Measurements from ENCODE around the gene GOLGA6D. TPM values are rescaled to one million over a fixed set of nuclear protein-coding genes. Genes with fewer than 3 reads are reported as not detected.
A peak's percentile ranks its signal among the peaks of the same experiment; 100 is the strongest.

Gene GOLGA6D
- polyA plus RNA-seq, 3 donors = not detected

GRCh38 chr15:75306188-75306587 lies 23.6 kb downstream of the GOLGA6D start:
- no peaks in the 10 kb centered on the region for H3K4me1 ChIP-seq (ENCODE audit: control insufficient read depth in 1 of 2, insufficient read depth in 2 of 2, low read length in 2 of 2)
- H4K20me1 ChIP-seq (ENCODE audit: insufficient read depth, low read length) = no peaks in the 10 kb centered on the region
- intact Hi-C loops (cut with micrococcal nuclease) = loop anchor here (5.0 to 10.0 kb wide), 2 partner anchors 71 to 339 kb away; no protein-coding TSS in a partner anchor
- no peak overlapping the region for H3K27ac ChIP-seq (ENCODE audit: low read depth in 1 of 2, low read length in 2 of 2)
- H3K9ac ChIP-seq (ENCODE audit: insufficient read depth, low read length, poor library complexity, severe bottlenecking) = no peak overlapping the region
- H3K79me2 ChIP-seq (ENCODE audit: insufficient read depth, low read length) = no peaks in the 10 kb centered on the region
- Mint-ChIP-seq H3K4me3 (no peak overlapping the region), H3K9me3 (no peaks in the 10 kb centered on the region), H3K36me3 (no peaks in the 10 kb centered on the region), H3K27ac (no peak overlapping the region), H3K4me1 (no peaks in the 10 kb centered on the region), H3K27me3 (ENCODE audit: low read depth in 3 of 3) (peaks cover 0 to 22% (median 18%) of the 10 kb centered on the region in 3 donors)
- WGBS (ENCODE audit: insufficient coverage) = no CpG with 5 or more reads among the region's 3 CpGs
- peaks cover 0 to 9% of the 10 kb centered on the region in 2 donors for H3K27me3 ChIP-seq (ENCODE audit: control insufficient read depth in 2 of 2, insufficient read depth in 2 of 2, low read length in 2 of 2)
- TF ChIP-seq, protein P1, sequence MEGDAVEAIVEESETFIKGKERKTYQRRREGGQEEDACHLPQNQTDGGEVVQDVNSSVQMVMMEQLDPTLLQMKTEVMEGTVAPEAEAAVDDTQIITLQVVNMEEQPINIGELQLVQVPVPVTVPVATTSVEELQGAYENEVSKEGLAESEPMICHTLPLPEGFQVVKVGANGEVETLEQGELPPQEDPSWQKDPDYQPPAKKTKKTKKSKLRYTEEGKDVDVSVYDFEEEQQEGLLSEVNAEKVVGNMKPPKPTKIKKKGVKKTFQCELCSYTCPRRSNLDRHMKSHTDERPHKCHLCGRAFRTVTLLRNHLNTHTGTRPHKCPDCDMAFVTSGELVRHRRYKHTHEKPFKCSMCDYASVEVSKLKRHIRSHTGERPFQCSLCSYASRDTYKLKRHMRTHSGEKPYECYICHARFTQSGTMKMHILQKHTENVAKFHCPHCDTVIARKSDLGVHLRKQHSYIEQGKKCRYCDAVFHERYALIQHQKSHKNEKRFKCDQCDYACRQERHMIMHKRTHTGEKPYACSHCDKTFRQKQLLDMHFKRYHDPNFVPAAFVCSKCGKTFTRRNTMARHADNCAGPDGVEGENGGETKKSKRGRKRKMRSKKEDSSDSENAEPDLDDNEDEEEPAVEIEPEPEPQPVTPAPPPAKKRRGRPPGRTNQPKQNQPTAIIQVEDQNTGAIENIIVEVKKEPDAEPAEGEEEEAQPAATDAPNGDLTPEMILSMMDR (IDR thresholded peaks at IDR 0.05) = no peak
- H3K9me3 ChIP-seq (replicated peaks in 1 of 2; ENCODE audit: control insufficient read depth in 1 of 2, insufficient read depth in 1 of 2, low read length in 2 of 2) = no peaks in the 10 kb centered on the region
- no peaks in the 10 kb centered on the region for H3K36me3 ChIP-seq (replicated peaks in 1 of 2; ENCODE audit: control insufficient read depth in 1 of 2, insufficient read depth in 2 of 2, low read length in 2 of 2)
- no peak overlapping the region for H3K4me3 ChIP-seq (replicated peaks in 1 of 3; ENCODE audit: low read depth in 2 of 3, low read length in 3 of 3)
- H2AFZ ChIP-seq (ENCODE audit: insufficient read depth, low read depth, low read length, poor library complexity, severe bottlenecking) = no peak overlapping the region
- no peak for DNase-seq
- H3K4me2 ChIP-seq (replicated peaks; ENCODE audit: extremely low read depth, low read length, poor library complexity, severe bottlenecking) = no peak overlapping the region

DNA sequence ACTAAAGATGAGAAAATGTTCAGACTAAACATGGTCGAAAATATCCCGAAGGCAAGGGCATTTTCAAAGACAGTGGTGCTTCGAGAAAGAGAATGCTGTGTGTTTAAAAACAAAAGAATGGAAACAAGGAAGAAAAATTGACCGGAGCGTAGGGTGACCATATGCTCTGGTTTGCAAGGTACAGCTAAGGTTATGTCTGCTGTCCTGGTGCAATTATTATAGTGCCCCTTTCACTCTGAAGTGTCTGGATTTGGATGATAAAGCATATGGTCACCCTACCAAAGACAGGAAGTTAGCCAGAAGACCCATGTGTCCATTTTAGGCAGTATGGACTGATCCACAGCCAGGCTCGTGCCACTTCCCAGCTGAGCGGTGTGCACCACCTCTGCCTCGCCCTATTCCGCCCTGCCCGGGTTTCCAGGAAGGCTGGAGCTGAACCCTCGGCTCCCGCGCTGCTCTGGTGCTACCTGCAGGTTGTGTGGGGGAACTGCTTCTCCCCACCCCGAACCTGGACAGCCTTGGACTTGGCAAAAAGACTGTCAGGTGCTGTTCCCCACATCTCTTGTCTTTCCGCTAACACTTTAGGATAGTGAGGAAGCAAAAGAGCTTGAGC lies 25.2 kb downstream of the GOLGA6D start:
- H3K79me2 ChIP-seq (ENCODE audit: insufficient read depth, low read length) = no peaks in the 10 kb centered on the region
- H3K27ac Mint-ChIP-seq = peak overlapping the region in 1 of 7 donors; percentile 4
- no peaks in the 10 kb centered on the region for H3K9me3 ChIP-seq (replicated peaks in 1 of 2; ENCODE audit: control insufficient read depth in 1 of 2, insufficient read depth in 1 of 2, low read length in 2 of 2)
- peaks cover 0 to 9% of the 10 kb centered on the region in 2 donors for H3K27me3 ChIP-seq (ENCODE audit: control insufficient read depth in 2 of 2, insufficient read depth in 2 of 2, low read length in 2 of 2)
- H3K9ac ChIP-seq (ENCODE audit: insufficient read depth, low read length, poor library complexity, severe bottlenecking) = no peak overlapping the region
- H3K4me1 ChIP-seq (ENCODE audit: control insufficient read depth in 1 of 2, insufficient read depth in 2 of 2, low read length in 2 of 2) = no peaks in the 10 kb centered on the region
- H3K4me1 Mint-ChIP-seq = no peaks in the 10 kb centered on the region
- no peaks in the 10 kb centered on the region for H4K20me1 ChIP-seq (ENCODE audit: insufficient read depth, low read length)
- H3K36me3 ChIP-seq (replicated peaks in 1 of 2; ENCODE audit: control insufficient read depth in 1 of 2, insufficient read depth in 2 of 2, low read length in 2 of 2) = no peaks in the 10 kb centered on the region
- TF ChIP-seq, protein P1 (IDR thresholded peaks at IDR 0.05) = peak; percentile 16
- H3K27ac ChIP-seq (ENCODE audit: low read depth in 1 of 2, low read length in 2 of 2) = no peak overlapping the region
- no peaks in the 10 kb centered on the region for H3K36me3 Mint-ChIP-seq
- WGBS (ENCODE audit: insufficient coverage) = 51% methylated on average over 8 of the region's 15 CpGs
- H3K4me3 Mint-ChIP-seq = no peak overlapping the region
- DNase-seq = peak in 1 of 3 donors; percentile 1
- no peaks in the 10 kb centered on the region for H3K9me3 Mint-ChIP-seq
- H3K27me3 Mint-ChIP-seq (ENCODE audit: low read depth in 3 of 3) = peaks cover 1 to 25% (median 18%) of the 10 kb centered on the region in 3 donors
- H2AFZ ChIP-seq (ENCODE audit: insufficient read depth, low read depth, low read length, poor library complexity, severe bottlenecking) = peak overlapping the region; percentile 11
- H3K4me3 ChIP-seq (replicated peaks in 1 of 3; ENCODE audit: low read depth in 2 of 3, low read length in 3 of 3) = no peak overlapping the region
- intact Hi-C loops (cut with micrococcal nuclease) = loop anchor here (5.0 to 10.0 kb wide), 2 partner anchors 73 to 341 kb away; no protein-coding TSS in a partner anchor
- no peak overlapping the region for H3K4me2 ChIP-seq (replicated peaks; ENCODE audit: extremely low read depth, low read length, poor library complexity, severe bottlenecking)
